GM19328 (cell line): ENCODE data around the gene NAALADL2.
"Not testable (repeated sequence)": the region's sequence is repeated elsewhere in the genome, so short reads cannot be mapped to it uniquely, and the experiment has no call there.

Experiments used
- ATAC-seq: cut with Tn5 transposase; IDR thresholded peaks from one replicate; pipeline ENCODE4 v1.9.1; 2021; ENCODE audit warnings: mild to moderate bottlenecking, moderate library complexity; ENCODE audit not compliant: unreplicated experiment

Gene NAALADL2

DNA sequence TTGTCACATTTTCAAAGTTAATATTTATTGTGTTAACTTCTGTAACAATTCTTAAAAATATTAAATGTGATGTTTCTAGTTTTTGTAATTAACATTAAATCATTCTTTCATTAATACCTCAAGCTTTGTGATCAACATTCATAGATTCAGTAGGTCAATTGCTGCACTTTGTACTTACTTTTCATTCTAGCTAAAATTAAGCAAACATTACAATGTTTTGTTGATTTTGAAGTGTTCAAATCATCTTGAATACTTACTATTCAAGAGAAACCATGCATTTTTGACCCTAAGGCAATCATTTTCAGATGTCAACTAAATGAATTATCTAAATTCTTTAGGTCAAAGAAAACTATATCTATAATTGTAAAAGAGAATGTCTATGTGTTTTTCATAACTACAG, 933.1 kb downstream of the NAALADL2 start:
- ATAC-seq = no peak

DNA sequence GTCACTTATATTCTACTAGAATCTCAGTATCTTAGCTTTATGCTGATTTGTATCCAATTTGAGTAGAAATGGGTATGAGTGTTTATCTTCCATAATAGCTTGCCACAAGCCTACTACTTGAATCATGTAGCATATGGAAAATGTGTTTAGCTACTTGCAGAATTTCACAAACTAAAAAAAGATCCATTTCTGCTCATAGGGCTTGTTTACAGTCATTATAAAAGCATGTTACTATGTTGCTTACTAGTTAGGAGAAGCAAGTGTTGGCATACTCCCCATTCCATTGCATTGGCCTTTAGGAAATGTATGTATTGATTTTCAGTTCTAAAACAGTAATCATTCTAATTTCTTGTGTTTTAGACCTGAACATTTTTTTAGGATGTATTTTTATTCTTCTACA, 939.2 kb downstream of the NAALADL2 start:
- no peak for ATAC-seq

DNA sequence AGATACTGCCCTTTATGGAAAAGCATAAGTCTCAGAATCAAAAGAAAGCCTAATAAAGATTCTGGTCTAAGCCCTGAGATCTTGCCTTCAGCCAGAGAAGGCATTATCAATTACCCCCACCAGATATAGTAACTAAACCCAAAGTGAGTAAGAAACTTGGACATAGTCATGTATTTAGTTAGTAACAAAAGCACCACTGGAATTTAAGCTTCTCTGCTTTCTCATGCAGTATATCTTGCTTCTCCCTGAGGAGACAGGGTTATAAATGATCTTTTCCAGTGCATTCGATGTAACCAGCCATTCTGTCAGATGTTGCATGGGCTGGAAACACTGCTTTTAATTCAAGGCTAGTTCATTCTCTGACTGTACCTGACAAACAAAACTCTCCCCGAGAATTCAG, 946.7 kb downstream of the NAALADL2 start:
- no peak for ATAC-seq

DNA sequence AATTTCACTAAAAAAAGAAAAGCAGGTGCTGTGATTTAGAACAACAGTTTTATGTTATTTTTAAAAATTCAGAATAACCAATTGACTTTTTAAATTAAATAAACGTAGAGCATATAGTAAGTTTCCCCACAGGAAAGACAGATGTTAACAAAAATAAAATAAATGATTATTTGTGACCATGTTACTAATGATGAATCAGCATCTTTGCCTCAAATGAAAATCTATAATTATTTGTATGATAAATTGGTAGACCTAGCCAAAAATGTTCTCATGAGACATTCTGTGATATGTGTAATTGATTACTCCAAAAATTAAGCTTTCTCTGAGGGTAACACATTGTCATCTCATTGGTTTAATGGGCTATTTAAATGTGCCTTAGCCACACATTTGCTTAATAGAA, 948.0 kb downstream of the NAALADL2 start:
- ATAC-seq = no peak

DNA sequence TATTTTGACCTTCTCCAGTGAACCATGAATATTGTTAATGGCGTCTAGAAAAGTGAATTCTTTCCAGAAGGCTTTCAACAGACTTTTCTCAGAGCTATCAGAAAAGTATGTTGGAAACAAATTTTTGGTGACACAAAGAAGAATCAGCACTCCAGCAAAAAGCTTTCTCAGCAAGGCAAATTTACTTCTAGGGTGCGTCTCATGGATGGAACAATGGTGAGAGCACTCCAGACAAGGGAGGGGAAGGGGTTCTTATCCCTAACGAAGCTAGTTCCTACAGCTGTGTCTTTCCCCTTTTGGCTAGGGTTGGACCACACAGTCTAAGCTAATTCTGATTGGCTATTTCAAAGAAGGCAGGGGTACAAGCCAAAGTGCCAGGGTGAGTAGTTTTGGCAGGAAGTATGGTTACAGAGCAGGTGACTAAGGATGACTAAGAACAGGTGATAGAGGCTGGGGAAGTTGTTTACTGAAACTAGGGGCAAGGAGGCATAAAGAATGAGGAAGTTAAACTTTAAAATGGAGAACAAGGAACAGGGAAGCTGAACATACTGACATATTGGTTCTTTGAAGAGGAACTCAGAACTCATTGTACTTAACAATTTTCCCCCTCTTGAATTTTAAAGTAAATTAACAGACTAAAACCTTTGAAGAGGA, 959.8 kb downstream of the NAALADL2 start:
- no peak for ATAC-seq

DNA sequence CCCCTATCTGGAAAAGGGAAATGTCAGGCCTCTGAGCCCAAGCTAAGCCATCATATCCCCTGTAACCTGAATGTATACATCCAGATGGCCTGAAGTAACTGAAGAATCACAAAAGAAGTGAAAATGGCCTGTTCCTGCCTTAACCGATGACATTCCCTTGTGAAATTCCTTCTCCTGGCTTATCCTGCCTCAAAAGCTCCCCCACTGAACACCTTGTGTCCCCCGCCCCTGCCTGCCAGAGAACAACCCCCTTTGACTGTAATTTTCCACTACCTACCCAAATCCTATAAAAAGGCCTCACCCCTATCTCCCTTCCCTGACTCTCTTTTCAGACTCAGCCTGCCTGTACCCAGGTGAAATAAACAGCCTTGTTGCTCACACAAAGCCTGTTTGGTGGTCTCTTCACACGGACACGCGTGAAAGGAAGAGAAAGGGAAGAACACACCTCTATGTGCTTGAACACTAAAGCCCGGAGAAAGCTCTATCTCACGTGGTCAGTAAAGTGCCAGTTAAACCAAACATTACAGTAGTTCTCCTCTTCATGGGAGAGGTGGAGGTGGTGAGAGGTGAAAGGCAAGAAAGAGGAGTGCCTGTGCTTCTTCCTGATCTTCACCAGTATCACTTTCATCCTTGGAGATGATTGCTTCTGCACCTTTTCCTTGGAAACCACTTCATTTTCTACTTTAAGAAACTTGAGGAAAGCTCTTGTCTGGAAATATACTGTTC, 963.8 kb downstream of the NAALADL2 start:
- not testable (repeated sequence) for ATAC-seq

DNA sequence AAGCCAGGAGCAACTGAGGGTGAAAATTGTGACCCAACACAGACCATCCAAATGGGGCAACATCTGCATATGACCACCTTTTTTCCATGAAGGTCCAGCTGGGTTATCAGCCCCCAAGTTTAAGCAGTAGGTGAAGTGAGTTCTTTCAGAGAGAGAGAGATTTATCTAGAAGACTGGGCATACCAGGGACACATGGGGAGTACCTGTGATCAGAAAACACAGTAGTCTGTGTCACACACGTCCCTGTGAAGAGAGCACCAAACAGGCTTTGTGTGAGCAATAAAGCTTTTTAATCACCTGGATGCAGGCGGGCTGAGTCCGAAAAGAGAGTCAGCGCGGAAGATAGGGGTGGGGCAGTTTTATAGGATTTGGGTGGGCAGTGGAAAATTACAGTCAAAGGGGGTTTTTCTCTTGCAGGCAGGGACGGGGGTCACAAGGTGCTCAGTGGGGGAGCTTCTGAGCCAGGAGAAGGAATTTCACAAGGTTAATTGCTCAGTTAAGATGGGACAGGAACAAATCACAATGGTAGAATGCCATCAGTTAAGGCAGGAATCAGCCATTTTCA, 966.0 kb downstream of the NAALADL2 start:
- ATAC-seq = not testable (repeated sequence)

DNA sequence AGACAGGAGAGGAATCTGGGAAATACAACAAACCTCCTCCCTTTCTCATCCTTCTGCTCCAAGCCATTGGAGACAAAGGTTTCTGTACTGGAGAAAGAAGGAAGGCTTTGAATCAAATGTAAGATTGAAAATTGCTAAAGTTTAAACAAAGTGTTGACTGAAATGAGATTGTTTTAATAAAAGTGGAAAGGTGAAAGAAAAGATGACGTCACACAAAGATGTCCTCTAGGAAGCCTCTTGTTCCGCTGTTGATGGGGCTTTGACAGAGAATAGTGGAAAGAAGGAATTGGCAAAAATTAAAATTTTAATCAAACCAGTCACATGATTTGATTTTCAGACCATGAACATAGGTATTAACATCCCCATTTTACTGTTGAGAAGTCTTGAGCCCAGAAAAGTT, 967.6 kb downstream of the NAALADL2 start:
- ATAC-seq = no peak

DNA sequence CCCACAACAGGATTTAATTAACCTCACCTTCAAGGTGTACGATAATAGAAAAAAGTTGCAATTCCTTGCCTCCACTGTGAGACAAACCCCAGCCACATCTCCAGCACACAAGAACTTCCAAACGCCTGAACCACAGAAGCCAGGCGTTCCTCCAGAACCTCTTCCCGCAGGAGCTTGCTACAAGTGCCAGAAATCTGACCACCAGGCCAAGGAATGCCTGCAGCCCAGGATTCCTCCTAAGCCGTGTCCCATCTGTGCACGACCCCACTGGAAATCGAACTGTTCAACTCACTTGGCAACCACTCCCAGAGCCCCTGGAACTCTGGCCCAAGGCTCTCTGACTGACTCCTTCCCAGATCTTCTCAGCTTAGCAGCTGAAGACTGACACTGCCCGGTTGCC, 970.7 kb downstream of the NAALADL2 start:
- not testable (repeated sequence) for ATAC-seq

DNA sequence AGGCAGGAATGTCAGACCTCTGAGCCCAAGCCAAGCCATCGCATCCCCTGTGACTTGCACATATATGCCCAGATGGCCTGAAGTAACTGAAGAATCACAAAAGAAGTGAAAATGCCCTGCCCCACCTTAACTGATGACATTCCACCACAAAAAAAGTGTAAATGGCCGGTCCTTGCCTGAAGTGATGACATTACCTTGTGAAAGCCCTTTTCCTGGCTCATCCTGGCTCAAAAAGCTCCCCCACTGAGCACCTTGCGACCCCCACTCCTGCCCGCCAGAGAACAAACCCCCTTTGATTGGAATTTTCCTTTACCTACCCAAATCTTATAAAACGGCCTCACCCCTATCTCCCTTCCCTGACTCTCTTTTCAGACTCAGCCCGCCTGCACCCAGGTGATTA, 976.6 kb downstream of the NAALADL2 start:
- ATAC-seq = not testable (repeated sequence)

DNA sequence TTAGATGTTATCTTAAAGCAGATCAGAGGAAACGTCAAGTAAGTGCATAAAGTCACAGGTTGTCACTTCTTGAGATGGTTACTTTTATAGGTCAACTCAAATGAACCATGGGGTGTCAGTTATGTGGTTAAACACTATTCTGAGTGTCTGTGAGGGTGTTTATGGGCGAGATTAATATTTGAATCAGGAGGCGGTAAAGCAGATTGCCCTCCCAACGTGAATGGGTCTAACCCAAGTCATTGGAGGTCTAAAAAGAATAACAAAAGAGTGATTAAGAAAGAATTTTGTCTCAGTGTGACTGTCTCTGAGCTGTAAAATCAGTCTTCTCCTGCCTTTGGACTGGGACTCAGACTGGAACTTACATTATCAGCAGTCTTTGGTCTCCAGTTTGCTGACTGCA, 977.5 kb downstream of the NAALADL2 start:
- no peak for ATAC-seq

DNA sequence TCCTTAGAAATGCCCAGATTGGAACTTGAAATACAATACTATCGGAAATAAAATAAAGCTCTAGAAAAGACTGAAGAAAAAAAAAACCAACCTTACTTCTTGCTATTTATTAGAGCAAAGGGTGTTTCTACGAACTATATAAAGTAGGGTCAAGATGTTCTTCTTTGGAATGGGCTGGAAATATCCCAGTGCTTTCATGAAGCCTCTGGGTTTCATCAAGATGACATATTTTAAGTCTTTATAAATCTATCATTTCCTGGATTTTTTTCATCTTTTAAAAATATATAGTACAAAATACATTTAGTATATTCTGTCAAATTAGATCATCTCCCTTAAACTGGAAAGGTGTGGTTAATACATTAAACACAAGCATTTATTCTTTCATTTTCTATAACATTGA, 978.8 kb downstream of the NAALADL2 start:
- no peak for ATAC-seq

DNA sequence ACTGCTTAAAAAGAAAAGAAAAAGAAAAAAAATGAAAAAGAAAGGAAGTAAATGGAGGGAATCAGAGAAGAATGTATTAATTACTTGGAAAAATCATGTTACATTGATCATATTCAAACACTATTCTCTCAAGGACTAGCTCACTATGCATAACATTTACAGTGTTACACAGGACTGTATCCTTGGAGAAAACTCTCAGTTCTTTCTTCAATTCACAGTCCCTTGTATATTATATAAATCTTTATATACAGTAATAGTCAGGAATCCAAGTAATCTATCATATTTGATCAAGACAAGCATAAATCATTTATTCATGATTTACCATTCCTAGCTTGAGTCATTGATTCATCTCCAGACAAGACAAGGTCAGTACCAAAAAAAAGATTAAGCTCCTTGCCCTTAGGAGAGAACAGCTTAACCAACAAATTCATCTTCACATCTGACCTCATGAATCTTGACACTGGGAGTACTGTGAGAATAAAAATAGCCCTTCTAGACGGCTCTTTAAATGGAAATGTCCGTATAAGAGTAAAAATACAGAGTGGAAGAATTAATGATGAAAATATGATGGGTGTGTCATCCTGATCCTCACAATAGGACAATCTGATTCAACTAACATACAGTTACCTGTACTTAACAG, 980.4 kb downstream of the NAALADL2 start:
- ATAC-seq = no peak

DNA sequence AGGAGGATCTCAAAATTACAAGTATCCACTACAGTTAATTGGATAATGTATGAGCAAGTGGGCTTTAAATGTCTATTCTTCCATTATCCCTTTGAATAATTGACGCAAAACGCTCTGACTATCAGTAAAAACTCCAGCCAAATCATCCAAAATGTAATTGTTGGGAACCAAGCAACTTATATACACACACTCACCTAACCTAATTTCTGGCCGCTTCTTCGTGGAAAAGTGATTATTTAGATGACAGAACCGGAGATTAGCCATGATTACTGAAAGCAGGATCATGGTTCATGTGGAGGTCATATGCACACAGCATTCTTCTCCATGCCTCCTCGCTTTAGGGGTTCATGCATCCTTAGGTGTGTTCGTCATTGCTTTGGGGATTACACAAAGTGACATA, 992.4 kb downstream of the NAALADL2 start:
- no peak for ATAC-seq

DNA sequence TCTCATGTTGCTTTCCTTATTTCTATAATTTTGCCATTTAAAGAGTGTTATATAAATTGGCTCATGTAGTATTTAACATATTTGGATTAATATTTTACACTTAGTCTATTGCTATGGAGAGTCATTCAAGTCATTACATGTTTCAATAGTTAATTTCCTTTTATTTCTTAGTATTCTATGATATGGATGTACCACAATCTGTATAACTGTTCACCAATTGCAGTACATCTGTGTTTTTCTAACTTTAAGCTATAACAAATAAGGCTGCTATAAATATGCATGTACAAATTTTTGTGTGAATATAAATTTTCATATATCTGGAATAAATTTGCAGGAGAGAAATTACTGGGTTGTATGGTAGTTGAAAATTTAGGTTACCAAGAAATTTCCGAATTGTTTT, 993.4 kb downstream of the NAALADL2 start:
- ATAC-seq = no peak

DNA sequence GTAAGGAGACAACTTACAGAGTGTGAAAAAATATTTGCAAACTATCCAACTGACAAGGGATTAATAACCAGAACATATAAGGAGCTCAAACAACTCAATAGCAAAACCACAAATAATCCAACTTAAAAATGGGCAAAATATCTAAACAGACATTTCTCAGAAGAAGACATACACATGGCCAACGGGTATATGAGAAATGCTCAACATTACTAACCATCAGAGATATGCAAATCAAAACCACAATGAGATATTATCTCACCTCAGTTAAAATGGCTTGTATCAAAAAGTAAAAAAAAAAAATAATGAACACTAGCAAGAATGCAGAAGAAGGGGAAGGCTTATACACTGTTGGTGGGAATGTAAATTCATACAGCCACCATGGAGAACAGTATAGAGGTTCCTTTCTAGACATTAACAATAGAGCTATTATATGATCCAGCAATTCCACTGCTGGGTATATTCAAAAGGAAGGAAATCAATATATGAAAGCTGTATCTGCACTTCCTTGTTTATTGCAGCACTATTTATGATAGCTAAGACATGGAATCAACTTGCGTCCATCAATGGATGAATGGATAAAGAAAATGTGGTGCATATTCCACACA, 998.6 kb downstream of the NAALADL2 start:
- no peak for ATAC-seq
